GM18951 (cell line): ENCODE results near the gene SMIM44.
"Not testable (repeated sequence)": the region's sequence is repeated elsewhere in the genome, so short reads cannot be mapped to it uniquely, and the experiment has no call there.

ENCODE experiments used
- POLR2A ChIP-seq: IDR thresholded peaks from 4 replicates; pipeline ENCODE4 v1.6.1; 2011; ENCODE audit warnings: mild to moderate bottlenecking; ENCODE audit not compliant: insufficient read length, insufficient read depth; ENCODE audit errors: extremely low read depth
- in situ Hi-C: fragments of 300-500 bp; cut with MboI; formaldehyde crosslinking; loops from one replicate; pipeline ENCODE4 v1.12.0; 2022; ENCODE audit warnings: low sequenced_read_pairs, mixed read lengths, inconsistent platforms; ENCODE audit not compliant: unreplicated experiment

Gene SMIM44

DNA sequence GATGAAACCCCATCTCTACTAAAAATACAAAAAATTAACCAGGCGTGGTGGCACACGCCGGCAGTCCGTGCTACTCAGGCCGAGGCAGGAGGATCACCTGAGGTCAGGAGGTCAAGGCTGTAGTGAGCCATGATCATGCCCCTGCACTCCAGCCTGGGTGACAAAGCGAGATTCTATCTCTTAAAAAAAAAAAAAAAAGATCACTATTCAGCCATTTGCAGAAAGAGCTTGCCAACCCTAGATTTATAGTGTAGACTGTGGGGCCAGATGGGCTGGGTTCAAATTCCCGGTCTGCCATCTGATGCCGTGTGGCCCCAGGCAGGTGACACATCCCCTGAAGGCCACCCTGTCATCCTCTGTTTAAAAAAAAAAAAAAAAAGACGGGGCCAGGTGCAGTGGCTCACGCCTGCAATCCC, 31.8 kb downstream of the SMIM44 start:
- in situ Hi-C loops, result no loop called here
- TF ChIP-seq POLR2A, result no peak

DNA sequence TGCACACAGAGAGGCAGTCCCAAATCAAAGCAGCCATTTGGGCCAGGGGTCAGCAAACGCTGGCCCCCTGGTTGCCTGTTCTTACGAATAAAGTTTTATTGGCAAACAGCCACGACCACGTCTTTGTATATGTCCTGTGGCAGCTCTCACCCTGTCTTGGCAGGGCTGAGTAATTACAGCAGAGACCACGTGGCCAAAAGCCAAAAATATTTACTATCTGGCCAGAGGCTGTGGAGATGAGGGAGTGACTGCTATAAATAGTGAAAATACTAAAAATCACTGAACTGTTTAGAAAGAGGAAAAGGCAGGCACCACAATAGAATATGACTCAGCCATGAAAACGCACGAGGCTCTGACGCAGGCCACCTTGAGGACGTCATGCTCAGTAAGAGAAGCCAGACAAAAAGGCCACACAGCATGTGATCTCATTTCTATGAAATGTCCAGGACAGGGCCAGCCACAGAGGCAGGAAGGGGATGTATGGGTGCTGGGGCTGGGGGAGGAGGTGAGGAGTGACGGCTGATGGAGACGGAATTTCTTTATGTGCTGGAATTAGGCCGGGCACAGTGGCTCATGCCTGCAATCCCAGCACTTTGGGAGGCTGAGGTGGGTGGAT, 32.3 kb downstream of the SMIM44 start:
- no peak for TF ChIP-seq POLR2A
- in situ Hi-C loops, result no loop called here

GRCh38 chr19:3448616-3449334, 34.5 kb downstream of the SMIM44 start:
- TF ChIP-seq POLR2A, result no peak
- in situ Hi-C loops, result no loop called here

DNA sequence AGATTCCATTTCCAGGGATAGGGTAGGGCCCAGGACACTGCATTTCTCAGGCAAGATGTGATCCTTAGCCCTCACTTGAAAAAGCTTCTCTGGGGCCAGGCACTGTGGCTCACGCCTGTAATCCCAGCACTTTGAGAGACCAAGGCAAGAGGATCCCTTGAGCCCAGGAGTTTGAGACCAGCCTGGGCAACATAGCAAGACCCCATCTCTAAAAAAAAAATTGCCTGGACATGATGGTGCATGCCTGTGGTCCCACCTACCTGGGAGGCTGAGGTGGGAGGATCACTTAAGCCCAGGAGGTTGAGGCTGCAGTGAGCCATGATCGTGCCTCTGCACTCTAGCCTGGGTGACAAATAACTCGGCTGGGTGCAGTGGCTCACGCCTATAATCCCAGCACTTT, 36.6 kb downstream of the SMIM44 start:
- in situ Hi-C loops, result not testable (repeated sequence)

DNA sequence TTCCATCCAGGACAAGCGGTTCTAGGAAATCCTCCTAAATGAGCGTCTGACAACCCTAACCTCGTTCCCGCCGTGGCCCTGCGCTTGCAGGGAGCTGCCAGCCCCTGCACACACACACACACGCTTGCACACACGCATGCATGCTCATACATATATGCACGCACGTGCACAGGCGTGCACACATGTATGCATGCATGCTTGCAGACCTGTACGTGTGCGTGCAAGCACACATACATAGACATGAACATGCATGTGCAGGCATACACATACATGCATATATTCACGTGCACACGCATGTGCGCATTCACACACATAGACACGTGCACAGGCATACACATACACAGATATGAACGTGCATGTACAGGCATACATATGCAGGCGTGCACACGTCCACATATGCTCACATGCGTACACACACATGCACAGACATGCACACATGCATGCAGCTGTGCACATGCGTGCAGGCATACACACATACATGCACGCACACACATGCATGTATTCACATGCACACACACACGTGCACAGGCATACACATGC, 38.5 kb downstream of the SMIM44 start:
- TF ChIP-seq POLR2A, result no peak
- in situ Hi-C loops, result no loop called here

- in situ Hi-C loops, result no loop called here
- no peak for TF ChIP-seq POLR2A
Measured at GRCh38 chr19:3443840-3444694, 39.2 kb downstream of the SMIM44 start.

DNA sequence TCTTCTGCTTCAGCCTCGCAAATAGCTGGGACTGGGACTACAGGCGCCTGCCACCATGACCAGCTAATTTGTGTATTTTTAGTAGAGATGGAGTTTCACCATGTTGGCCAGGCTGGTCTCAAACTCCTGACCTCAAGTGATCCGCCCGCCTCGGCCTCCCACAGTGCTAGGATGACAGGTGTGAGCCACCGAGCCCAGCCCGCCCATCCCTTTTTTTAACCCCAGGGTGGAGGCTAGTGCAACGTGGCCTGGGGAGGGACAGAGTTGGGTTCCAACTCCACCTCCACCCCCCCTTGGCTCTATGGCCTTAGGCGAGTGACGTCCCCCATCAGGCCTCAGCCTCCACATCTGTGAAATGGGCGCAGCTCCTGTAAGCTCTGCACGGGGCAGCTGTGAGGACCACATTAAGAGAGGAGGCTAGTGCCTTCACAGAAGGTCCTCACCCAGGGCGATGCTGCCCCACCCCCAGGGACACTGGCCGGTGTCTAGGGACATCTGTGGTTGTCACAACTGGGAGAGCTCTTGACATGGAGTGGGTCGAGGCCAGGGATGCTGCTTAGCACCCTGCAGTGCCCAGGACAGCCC, 40.7 kb downstream of the SMIM44 start:
- in situ Hi-C loops, result no loop called here
- TF ChIP-seq POLR2A, result no peak

DNA sequence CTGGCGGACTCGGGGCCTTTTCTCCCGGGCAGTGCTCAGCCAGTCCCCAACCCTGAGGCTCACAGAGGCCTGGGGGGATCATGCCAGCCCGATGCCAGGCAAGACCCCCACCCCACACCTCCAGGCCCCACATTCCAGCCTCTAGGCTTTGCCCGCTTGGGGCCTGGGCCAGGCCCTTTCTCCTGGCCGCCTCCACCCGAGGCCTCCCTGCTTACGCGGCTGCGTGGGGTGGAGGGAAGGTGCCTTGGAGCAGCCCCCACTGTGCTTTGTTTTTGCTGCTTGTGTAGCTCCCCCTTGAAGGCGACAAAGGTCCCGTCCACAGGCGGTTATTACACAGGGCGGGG, 41.3 kb downstream of the SMIM44 start:
- no peak for TF ChIP-seq POLR2A
- in situ Hi-C loops, result no loop called here

- TF ChIP-seq POLR2A, result no peak
- in situ Hi-C loops, result no loop called here
Measured at GRCh38 chr19:3441089-3441985, 41.9 kb downstream of the SMIM44 start.

DNA sequence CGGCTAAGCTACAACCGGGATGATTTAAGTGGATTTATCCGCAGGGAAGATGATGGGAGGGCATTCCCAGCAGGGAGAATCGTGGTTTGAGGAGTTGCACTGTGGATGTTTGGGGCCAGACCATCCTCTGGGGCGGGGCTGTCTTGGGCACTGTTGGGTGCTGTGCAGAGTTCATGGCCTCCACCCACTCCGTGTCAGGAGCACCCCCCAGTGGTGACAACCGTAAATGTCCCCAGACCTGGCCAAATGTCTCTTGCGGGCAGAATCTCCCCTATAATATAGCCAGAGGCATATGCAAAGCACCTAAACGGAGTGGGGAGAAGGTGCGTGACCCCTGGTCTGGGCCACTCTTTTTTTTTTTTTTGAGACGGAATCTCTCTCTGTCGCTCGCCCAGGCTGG, 43.2 kb downstream of the SMIM44 start:
- TF ChIP-seq POLR2A, result no peak
- in situ Hi-C loops, result no loop called here

DNA sequence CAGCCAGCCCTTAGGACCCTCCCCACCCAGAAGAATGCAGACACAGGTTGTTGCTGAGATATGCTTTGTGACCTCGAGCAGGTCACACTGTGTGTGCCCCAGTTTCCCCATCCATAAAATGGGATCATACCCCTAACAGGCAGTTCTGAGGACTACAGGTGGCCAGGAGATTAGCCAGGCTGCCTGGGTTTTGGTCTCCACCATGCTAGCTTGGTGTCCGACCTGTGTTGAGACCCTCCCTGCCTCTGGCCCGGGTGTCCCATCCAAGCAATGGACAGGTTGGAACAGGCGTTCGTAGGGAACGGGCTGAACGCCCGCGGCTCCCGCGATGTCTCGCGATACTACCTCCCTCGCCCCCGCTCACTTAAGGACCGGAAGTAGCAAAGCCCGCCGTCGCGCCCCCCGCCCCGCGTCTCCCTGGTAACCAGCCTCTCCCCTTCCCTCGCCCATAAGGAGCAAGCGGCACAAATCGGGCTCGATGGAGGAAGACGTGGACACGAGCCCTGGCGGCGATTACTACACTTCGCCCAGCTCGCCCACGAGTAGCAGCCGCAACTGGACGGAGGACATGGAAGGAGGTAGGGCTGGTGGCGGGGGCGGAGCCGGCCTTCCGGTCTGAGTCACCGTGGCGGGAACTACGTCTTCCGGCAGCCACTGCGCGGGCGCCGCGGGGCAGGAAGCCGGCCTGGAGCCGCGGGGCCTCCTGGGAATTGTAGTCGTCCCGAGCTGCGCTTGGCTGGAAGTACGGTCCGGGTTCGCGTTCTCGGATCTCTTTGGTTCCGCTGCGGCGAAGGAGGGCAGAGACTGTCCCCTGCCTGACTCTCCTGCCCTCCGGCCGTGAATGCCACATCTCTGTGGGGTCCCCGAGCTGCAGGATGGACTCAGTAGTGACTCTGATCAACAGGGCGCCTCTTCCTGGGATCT, 48.3 kb downstream of the SMIM44 start:
- in situ Hi-C loops, result no loop called here
- TF ChIP-seq POLR2A, result peak; percentile 78

GRCh38 chr19:3433805-3434540, 49.3 kb downstream of the SMIM44 start:
- TF ChIP-seq POLR2A, result no peak
- in situ Hi-C loops, result no loop called here
